GM13976 (cell line): ENCODE results near the gene SURF1.

ENCODE experiments used
- DNase-seq: peaks from one replicate; pipeline ENCODE4 v3.0.0; 2012; ENCODE audit warnings: low spot score
- CTCF ChIP-seq: IDR thresholded peaks from 2 replicates; pipeline ENCODE4 v1.5.1; 2012; ENCODE audit warnings: borderline replicate concordance, mild to moderate bottlenecking; ENCODE audit not compliant: insufficient read depth; ENCODE audit errors: extremely low read depth, missing control alignments, control extremely low read depth
- in situ Hi-C: fragments of 300-500 bp; cut with MboI; formaldehyde crosslinking; loops from one replicate; pipeline ENCODE4 v1.12.0; 2022; ENCODE audit warnings: low sequenced_read_pairs, mixed read lengths, inconsistent platforms; ENCODE audit not compliant: unreplicated experiment

Gene SURF1

GRCh38 chr9:133356391-133357091, at the start of gene SURF1, which contains the start of gene SURF2:
Gene SURF1, minus strand, starts transcription at chr9:133356487. Its CDS starts 34 bp downstream, at chr9:133356453.
Gene SURF2, plus strand, starts transcription at chr9:133356550. Its CDS starts 43 bp downstream, at chr9:133356593.
- TF ChIP-seq CTCF, result no peak
- in situ Hi-C loops, result no loop called here
- DNase-seq, result peak; percentile 96

- no peak for TF ChIP-seq CTCF
- no peak for DNase-seq
- in situ Hi-C loops, result no loop called here
These were observed 49.5 kb upstream of the SURF1 start for GRCh38 chr9:133405508-133406438.

GRCh38 chr9:133404454-133405002, 48.2 kb upstream of the SURF1 start:
- no peak for TF ChIP-seq CTCF
- DNase-seq, result no peak
- in situ Hi-C loops, result no loop called here

GRCh38 chr9:133403766-133404453, 47.6 kb upstream of the SURF1 start:
- peak; percentile 66 for DNase-seq
- in situ Hi-C loops, result no loop called here
- TF ChIP-seq CTCF, result peak; percentile 53

GRCh38 chr9:133402689-133403088, 46.4 kb upstream of the SURF1 start:
- TF ChIP-seq CTCF, result no peak
- in situ Hi-C loops, result no loop called here
- no peak for DNase-seq

- TF ChIP-seq CTCF, result no peak
- in situ Hi-C loops, result no loop called here
- no peak for DNase-seq
These were observed 45.3 kb upstream of the SURF1 start for GRCh38 chr9:133401588-133401987.
